Measurements from ENCODE around the gene MYPN.

The MYPN gene

DNA sequence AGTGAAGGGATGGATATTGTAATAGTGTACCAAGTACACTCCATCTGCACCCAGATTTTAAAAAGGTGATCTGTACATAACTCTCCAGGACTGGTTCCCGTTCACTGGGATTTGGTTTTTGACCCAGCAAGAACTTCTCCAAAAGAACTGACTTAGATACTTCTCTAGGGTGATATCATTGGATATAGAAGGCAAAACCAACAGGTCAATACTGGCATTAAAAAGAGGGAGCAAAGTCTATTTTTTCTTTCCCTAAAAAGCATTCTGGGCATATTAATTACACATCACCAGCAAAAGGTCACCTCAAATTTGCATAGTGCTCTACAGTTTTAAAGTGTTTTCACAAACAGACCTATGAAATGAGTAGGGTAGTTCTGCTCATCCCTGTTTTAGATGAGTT, 3.5 kb downstream of the MYPN start:
- Histone ChIP-seq H3K9ac (ENCODE audit: low read length) (no peak overlapping the region), H3K36me3 (ENCODE audit: control insufficient read depth, low read depth, low read length) (no peaks in the 10 kb centered on the region), H3K4me3 (ENCODE audit: low read length) (no peak overlapping the region), H3K27me3 (ENCODE audit: control insufficient read depth, insufficient read depth, low read length) (no peaks in the 10 kb centered on the region), H3K4me1 (ENCODE audit: control insufficient read depth, low read depth, low read length) (no peaks in the 10 kb centered on the region), H3K9me3 (ENCODE audit: control insufficient read depth, low read depth, low read length) (no peaks in the 10 kb centered on the region), H3K27ac (ENCODE audit: low read length) (no peak overlapping the region)

DNA sequence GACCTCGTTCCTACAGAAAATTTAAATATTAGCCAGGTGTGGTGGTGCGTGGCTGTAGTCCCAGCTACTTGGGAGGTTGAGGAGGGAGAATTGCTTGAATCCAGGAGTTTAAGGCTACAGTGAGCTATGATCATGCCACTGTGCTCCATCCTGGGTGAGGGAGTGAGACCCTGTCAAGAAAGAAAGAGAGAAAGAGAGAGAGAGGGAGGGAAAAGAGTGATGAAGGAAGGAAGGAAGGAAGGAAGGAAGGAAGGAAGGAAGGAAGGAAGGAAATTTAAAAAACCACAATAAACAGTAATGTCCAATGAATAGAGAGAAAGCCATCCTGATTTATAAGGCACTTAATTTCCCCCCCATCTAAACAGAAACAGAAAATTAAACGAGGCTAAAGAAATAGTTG, 9.4 kb downstream of the MYPN start:
- H3K9ac ChIP-seq (ENCODE audit: low read length): no peak overlapping the region
- no peaks in the 10 kb centered on the region for H3K9me3 ChIP-seq (ENCODE audit: control insufficient read depth, low read depth, low read length)
- H3K4me3 ChIP-seq (ENCODE audit: low read length): no peak overlapping the region
- no peaks in the 10 kb centered on the region for H3K27me3 ChIP-seq (ENCODE audit: control insufficient read depth, insufficient read depth, low read length)
- no peaks in the 10 kb centered on the region for H3K36me3 ChIP-seq (ENCODE audit: control insufficient read depth, low read depth, low read length)
- no peak overlapping the region for H3K27ac ChIP-seq (ENCODE audit: low read length)
- H3K4me1 ChIP-seq (ENCODE audit: control insufficient read depth, low read depth, low read length): no peaks in the 10 kb centered on the region

DNA sequence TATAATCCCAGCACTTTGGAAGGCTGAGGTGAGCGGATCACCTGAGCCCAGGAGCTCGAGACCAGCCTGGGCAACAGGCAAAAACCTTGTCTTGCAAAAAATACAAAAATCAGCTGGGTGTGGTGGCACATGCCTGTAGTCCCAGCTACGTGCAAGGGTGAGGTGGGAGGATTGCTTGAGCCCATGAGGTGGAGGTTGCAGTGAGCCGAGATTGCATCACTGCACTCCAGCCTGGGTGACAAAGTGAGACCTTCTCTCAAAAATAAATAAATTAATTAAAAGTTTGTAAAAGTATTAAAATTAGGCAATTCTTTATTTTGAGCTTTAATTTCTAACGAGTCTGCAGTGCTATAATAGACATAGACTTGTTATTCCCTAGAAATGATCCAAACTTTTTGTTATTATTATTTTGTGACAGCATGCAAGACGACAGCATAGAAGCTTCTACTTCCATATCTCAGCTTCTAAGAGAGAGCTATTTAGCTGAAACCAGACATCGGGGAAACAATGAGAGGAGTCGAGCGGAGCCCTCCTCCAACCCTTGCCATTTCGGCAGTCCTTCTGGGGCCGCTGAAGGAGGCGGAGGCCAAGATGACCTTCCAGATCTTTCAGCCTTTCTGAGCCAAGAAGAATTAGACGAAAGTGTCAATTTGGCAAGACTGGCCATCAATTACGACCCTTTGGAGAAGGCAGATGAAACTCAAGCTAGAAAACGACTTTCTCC, 11.9 kb downstream of the MYPN start:
- no peaks in the 10 kb centered on the region for H3K9me3 ChIP-seq (ENCODE audit: control insufficient read depth, low read depth, low read length)
- no peaks in the 10 kb centered on the region for H3K4me1 ChIP-seq (ENCODE audit: control insufficient read depth, low read depth, low read length)
- H3K36me3 ChIP-seq (ENCODE audit: control insufficient read depth, low read depth, low read length): no peaks in the 10 kb centered on the region
- H3K9ac ChIP-seq (ENCODE audit: low read length): no peak overlapping the region
- no peak overlapping the region for H3K4me3 ChIP-seq (ENCODE audit: low read length)
- H3K27ac ChIP-seq (ENCODE audit: low read length): no peak overlapping the region
- H3K27me3 ChIP-seq (ENCODE audit: control insufficient read depth, insufficient read depth, low read length): no peaks in the 10 kb centered on the region

DNA sequence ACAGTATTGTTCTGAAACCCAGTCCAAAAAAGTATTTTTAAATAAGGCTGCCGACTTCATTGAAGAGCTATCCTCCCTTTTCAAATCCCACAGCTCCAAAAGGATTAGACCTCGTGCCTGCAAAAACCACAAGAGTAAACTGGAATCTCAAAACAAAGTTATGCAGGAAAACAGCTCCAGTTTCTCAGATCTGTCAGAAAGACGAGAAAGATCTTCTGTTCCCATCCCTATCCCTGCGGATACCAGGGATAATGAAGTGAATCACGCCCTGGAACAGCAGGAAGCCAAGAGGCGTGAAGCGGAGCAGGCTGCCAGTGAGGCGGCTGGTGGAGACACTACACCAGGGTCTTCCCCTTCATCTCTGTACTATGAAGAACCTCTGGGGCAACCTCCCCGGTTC, 12.6 kb downstream of the MYPN start:
- Histone ChIP-seq H3K9ac (ENCODE audit: low read length) (no peak overlapping the region), H3K36me3 (ENCODE audit: control insufficient read depth, low read depth, low read length) (no peaks in the 10 kb centered on the region), H3K27me3 (ENCODE audit: control insufficient read depth, insufficient read depth, low read length) (no peaks in the 10 kb centered on the region), H3K9me3 (ENCODE audit: control insufficient read depth, low read depth, low read length) (no peaks in the 10 kb centered on the region), H3K27ac (ENCODE audit: low read length) (no peak overlapping the region), H3K4me3 (ENCODE audit: low read length) (no peak overlapping the region), H3K4me1 (ENCODE audit: control insufficient read depth, low read depth, low read length) (no peaks in the 10 kb centered on the region)

DNA sequence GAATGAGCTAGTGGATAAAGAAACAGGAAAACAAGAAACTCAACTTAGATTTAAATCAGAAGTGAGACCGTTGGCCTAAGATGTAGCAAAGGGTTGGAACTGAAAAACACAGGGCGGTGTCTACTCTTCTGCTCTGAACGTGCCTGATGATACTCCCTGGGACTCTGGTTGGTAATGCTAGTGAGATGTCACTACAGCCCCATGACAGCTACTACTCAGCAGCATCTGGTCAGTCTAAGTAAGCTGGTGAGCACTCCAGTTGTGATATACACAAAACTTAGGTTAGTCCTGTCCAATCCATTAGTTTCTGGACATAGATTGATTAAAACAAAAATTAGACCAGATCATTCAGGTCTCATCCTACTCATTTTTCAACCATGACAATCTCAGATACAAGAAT, 15.4 kb downstream of the MYPN start:
- Histone ChIP-seq H3K4me3 (ENCODE audit: low read length) (no peak overlapping the region), H3K36me3 (ENCODE audit: control insufficient read depth, low read depth, low read length) (no peaks in the 10 kb centered on the region), H3K27ac (ENCODE audit: low read length) (no peak overlapping the region), H3K4me1 (ENCODE audit: control insufficient read depth, low read depth, low read length) (no peaks in the 10 kb centered on the region), H3K9ac (ENCODE audit: low read length) (no peak overlapping the region), H3K9me3 (ENCODE audit: control insufficient read depth, low read depth, low read length) (no peaks in the 10 kb centered on the region), H3K27me3 (ENCODE audit: control insufficient read depth, insufficient read depth, low read length) (no peaks in the 10 kb centered on the region)

DNA sequence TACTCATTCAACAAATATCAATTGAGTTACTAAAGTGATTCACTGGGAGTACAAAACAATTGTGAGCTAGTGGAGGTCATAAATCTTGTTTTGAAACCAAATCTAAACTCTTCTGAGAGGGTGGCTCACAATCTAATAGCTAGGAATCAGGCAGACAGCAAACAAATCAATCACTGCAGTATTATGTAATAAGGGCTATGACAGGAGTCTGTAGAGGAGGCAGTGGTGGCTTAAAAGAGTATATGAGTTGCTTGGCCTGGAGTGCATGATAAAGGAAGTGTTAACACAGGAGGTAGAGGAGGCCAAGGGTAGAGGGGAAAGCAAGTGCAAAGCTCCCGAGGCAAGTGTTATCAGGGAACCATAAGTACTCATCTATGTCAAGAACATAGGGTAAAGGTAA, 16.5 kb downstream of the MYPN start:
- no peaks in the 10 kb centered on the region for H3K27me3 ChIP-seq (ENCODE audit: control insufficient read depth, insufficient read depth, low read length)
- no peak overlapping the region for H3K4me3 ChIP-seq (ENCODE audit: low read length)
- H3K4me1 ChIP-seq (ENCODE audit: control insufficient read depth, low read depth, low read length): no peaks in the 10 kb centered on the region
- no peak overlapping the region for H3K9ac ChIP-seq (ENCODE audit: low read length)
- no peak overlapping the region for H3K27ac ChIP-seq (ENCODE audit: low read length)
- H3K9me3 ChIP-seq (ENCODE audit: control insufficient read depth, low read depth, low read length): no peaks in the 10 kb centered on the region
- H3K36me3 ChIP-seq (ENCODE audit: control insufficient read depth, low read depth, low read length): no peaks in the 10 kb centered on the region

DNA sequence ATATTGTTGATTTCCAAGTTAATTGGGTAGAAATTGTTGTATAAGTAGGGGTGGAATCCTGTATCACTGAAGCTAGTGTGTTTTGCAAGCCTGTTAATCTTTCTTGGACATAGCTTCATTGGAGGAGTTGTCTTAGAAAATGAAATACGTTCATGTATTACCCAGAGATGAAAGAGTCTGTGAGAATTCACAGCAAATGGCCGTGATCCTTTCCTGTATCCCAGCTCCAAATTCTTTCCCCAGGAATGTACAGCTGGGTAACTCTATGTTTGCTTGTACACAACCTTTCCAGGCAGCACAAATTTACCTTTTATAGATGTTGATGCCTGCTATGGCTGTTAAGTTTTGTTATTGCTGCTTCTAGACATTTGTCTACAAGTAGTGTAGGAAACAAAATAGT, 18.7 kb downstream of the MYPN start:
- no peak overlapping the region for H3K9ac ChIP-seq (ENCODE audit: low read length)
- H3K9me3 ChIP-seq (ENCODE audit: control insufficient read depth, low read depth, low read length): no peaks in the 10 kb centered on the region
- no peak overlapping the region for H3K27ac ChIP-seq (ENCODE audit: low read length)
- no peak overlapping the region for H3K4me3 ChIP-seq (ENCODE audit: low read length)
- no peaks in the 10 kb centered on the region for H3K27me3 ChIP-seq (ENCODE audit: control insufficient read depth, insufficient read depth, low read length)
- no peaks in the 10 kb centered on the region for H3K36me3 ChIP-seq (ENCODE audit: control insufficient read depth, low read depth, low read length)
- no peaks in the 10 kb centered on the region for H3K4me1 ChIP-seq (ENCODE audit: control insufficient read depth, low read depth, low read length)

DNA sequence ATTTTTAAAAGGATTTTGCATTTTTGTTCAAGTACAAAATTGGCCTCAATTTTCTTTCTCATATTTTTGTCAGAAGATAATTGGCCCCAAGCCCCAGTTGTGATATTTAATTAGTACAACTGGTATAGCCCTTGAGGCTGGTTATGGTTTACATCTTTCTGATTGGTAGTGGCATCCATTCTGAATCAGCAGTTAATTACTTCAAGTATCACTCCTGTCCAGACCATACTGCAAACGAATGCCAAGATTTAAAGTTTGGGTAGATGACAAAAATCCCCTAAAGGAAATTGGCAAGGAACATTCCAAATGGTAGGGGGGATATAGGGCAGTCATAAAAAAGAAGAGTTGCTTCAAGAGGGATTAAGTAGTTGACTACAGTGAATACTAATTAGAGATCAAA, 23.1 kb downstream of the MYPN start:
- Histone ChIP-seq H3K4me3 (ENCODE audit: low read length) (no peak overlapping the region), H3K9me3 (ENCODE audit: control insufficient read depth, low read depth, low read length) (no peaks in the 10 kb centered on the region), H3K27me3 (ENCODE audit: control insufficient read depth, insufficient read depth, low read length) (no peaks in the 10 kb centered on the region), H3K27ac (ENCODE audit: low read length) (no peak overlapping the region), H3K4me1 (ENCODE audit: control insufficient read depth, low read depth, low read length) (peaks cover 6% of the 10 kb centered on the region), H3K36me3 (ENCODE audit: control insufficient read depth, low read depth, low read length) (no peaks in the 10 kb centered on the region), H3K9ac (ENCODE audit: low read length) (no peak overlapping the region)

DNA sequence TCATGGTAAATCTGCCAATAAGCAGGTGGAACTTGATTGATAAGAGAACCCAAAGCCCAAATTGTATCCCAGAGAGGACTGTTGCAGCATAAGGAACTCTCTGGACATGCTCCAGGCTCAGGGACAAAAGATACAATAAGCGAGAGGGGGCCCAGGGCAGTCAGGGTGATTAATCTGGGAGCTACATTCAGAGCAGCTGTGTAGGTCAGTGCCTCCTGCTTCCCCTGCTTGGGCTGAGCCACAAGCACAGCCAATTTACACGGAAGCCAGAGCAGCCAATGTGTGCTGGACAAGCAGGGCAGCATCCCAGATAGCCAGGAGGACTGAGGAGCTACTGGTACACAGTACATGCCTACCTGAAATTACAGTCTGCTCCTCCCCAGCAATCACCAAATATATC, 24.2 kb downstream of the MYPN start:
- Histone ChIP-seq H3K27me3 (ENCODE audit: control insufficient read depth, insufficient read depth, low read length) (no peaks in the 10 kb centered on the region), H3K36me3 (ENCODE audit: control insufficient read depth, low read depth, low read length) (no peaks in the 10 kb centered on the region), H3K4me1 (ENCODE audit: control insufficient read depth, low read depth, low read length) (peaks cover 6% of the 10 kb centered on the region), H3K9me3 (ENCODE audit: control insufficient read depth, low read depth, low read length) (no peaks in the 10 kb centered on the region), H3K9ac (ENCODE audit: low read length) (no peak overlapping the region), H3K4me3 (ENCODE audit: low read length) (no peak overlapping the region), H3K27ac (ENCODE audit: low read length) (no peak overlapping the region)

DNA sequence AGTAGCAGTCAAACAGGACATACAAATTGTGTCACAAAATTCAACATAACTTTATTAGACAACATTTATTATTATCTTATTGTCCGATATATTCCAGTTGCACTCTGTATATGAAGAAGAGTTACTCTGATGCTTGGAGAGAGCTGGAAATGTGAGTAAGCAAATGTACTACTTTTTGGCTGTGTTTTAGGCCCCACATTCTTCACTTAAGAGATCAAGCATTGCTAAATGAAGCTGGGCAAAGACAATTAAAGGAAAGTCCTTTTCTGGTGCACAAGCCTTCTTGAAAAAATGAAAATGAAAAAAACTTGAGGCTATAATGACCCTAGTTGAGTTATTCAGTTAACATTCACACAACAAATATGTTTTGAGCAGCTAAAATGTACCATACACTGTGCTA, 26.1 kb downstream of the MYPN start:
- H3K27ac ChIP-seq (ENCODE audit: low read length): no peak overlapping the region
- peaks cover 6% of the 10 kb centered on the region for H3K4me1 ChIP-seq (ENCODE audit: control insufficient read depth, low read depth, low read length)
- H3K36me3 ChIP-seq (ENCODE audit: control insufficient read depth, low read depth, low read length): no peaks in the 10 kb centered on the region
- H3K9ac ChIP-seq (ENCODE audit: low read length): no peak overlapping the region
- H3K4me3 ChIP-seq (ENCODE audit: low read length): no peak overlapping the region
- H3K9me3 ChIP-seq (ENCODE audit: control insufficient read depth, low read depth, low read length): no peaks in the 10 kb centered on the region
- no peaks in the 10 kb centered on the region for H3K27me3 ChIP-seq (ENCODE audit: control insufficient read depth, insufficient read depth, low read length)

DNA sequence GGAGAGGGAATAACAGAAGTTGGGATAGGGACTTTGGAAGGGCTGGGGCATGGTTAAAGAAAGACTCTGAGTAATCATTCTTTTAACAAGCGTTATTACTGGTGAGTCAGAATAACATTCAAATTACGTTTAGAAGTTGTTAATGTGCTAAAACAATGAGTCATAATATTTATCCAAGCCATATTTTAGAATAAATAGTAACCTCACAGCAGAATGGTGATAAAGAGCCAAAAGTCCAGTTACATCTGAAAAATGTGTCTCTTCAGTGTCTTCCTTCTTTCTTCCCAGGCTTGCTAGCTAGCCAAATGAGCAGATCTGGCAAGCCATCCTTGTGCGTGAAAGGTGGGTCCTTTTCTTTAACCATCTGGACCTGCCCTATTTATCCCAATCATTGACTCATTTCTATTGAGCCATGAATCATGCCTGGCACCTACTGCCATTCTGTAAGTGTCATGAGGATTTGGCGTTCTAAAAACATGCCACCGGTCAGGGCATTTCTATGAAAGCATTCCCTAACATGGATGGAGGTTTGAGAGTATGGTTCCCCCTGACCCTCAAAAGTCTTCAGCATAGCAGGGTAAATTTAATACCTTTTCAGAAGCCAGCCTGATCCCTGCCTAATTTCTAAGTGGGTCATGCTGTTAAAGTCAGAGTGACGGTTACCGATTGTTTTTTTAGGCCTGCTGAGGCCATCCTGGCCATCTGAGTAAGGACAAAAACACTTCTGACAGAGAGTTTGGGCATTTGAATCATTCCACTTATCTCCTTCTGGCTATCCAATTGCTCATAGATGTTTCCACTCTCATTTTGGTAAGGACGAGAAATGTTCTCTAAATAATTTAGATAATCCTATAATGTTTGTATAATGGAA, 26.9 kb downstream of the MYPN start:
- no peak overlapping the region for H3K4me3 ChIP-seq (ENCODE audit: low read length)
- H3K36me3 ChIP-seq (ENCODE audit: control insufficient read depth, low read depth, low read length): no peaks in the 10 kb centered on the region
- no peaks in the 10 kb centered on the region for H3K9me3 ChIP-seq (ENCODE audit: control insufficient read depth, low read depth, low read length)
- H3K27ac ChIP-seq (ENCODE audit: low read length): no peak overlapping the region
- no peak overlapping the region for H3K9ac ChIP-seq (ENCODE audit: low read length)
- no peaks in the 10 kb centered on the region for H3K27me3 ChIP-seq (ENCODE audit: control insufficient read depth, insufficient read depth, low read length)
- peaks cover 6% of the 10 kb centered on the region for H3K4me1 ChIP-seq (ENCODE audit: control insufficient read depth, low read depth, low read length)

DNA sequence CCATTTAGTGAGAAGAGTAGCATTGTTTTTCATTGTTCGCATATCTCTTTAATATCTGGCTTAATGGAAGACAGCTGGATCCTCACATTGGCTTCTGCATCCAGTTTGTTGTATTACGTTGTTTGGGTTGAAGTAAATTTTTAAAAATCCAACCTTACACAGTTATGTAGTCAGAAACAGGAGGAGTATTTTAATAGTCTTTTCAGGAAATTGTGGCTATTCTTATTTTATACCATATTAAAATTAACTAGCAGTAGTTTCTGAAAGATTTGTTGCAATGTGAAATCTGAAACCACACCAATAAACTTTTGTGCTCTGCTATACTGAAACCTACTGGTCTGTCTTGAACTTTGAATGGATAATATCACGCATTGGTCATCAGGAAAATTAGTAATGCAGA, 27.9 kb downstream of the MYPN start:
- H3K27me3 ChIP-seq (ENCODE audit: control insufficient read depth, insufficient read depth, low read length): no peaks in the 10 kb centered on the region
- no peak overlapping the region for H3K27ac ChIP-seq (ENCODE audit: low read length)
- no peak overlapping the region for H3K4me3 ChIP-seq (ENCODE audit: low read length)
- no peaks in the 10 kb centered on the region for H3K36me3 ChIP-seq (ENCODE audit: control insufficient read depth, low read depth, low read length)
- H3K9ac ChIP-seq (ENCODE audit: low read length): no peak overlapping the region
- no peaks in the 10 kb centered on the region for H3K9me3 ChIP-seq (ENCODE audit: control insufficient read depth, low read depth, low read length)
- H3K4me1 ChIP-seq (ENCODE audit: control insufficient read depth, low read depth, low read length): peaks cover 6% of the 10 kb centered on the region
